ENCODE data around the gene SLC6A6.

SLC6A6 gene

DNA sequence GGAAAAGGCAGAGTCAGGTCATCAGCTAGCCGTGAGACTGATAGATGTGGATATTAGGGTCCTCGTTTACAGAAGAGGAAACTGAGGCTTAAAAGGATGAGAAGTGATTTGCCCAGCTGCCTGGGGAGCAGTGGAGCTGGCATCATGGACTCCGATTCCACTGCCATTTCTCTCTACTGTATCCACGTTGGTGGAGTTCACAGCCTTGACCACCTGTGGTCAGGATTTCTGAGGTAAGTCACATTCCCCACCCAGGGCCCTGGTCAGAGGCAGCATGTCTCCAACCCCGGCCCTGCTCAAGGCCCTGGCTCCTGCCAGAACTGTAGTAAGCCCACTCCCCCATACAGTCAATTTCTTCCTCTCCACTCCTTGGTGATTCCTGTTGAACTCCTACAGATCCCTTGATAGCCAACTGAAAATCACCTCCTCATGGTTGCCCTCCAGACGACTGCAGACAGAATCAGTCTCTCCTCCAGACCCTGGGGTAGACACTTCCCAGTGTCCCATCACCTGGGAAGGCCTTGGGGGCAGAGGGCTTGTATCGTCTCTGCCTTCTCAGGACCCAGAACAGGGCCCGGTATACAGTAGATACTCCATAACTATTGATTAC lies 41.2 kb upstream of the SLC6A6 start:
- DNase-seq (ENCODE audit: extremely low read depth, low read depth): no peak
- TF ChIP-seq, protein P1, sequence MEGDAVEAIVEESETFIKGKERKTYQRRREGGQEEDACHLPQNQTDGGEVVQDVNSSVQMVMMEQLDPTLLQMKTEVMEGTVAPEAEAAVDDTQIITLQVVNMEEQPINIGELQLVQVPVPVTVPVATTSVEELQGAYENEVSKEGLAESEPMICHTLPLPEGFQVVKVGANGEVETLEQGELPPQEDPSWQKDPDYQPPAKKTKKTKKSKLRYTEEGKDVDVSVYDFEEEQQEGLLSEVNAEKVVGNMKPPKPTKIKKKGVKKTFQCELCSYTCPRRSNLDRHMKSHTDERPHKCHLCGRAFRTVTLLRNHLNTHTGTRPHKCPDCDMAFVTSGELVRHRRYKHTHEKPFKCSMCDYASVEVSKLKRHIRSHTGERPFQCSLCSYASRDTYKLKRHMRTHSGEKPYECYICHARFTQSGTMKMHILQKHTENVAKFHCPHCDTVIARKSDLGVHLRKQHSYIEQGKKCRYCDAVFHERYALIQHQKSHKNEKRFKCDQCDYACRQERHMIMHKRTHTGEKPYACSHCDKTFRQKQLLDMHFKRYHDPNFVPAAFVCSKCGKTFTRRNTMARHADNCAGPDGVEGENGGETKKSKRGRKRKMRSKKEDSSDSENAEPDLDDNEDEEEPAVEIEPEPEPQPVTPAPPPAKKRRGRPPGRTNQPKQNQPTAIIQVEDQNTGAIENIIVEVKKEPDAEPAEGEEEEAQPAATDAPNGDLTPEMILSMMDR (IDR thresholded peaks at IDR 0.05; ENCODE audit: low read depth, low read length, missing control alignments): no peak
- H3K4me3 ChIP-seq (replicated peaks; ENCODE audit: low read depth, low read length): no peak overlapping the region

- no peak overlapping the region for H3K4me3 ChIP-seq (replicated peaks; ENCODE audit: low read depth, low read length)
- no peak for DNase-seq (ENCODE audit: extremely low read depth, low read depth)
- TF ChIP-seq, protein P1 (IDR thresholded peaks at IDR 0.05; ENCODE audit: low read depth, low read length, missing control alignments): no peak
These were observed 39.5 kb upstream of the SLC6A6 start for GRCh38 chr3:14362890-14363289.

GRCh38 chr3:14363379-14363778 lies 39.0 kb upstream of the SLC6A6 start:
- TF ChIP-seq, protein P1 (IDR thresholded peaks at IDR 0.05; ENCODE audit: low read depth, low read length, missing control alignments): no peak
- DNase-seq (ENCODE audit: extremely low read depth, low read depth): no peak
- no peak overlapping the region for H3K4me3 ChIP-seq (replicated peaks; ENCODE audit: low read depth, low read length)

DNA sequence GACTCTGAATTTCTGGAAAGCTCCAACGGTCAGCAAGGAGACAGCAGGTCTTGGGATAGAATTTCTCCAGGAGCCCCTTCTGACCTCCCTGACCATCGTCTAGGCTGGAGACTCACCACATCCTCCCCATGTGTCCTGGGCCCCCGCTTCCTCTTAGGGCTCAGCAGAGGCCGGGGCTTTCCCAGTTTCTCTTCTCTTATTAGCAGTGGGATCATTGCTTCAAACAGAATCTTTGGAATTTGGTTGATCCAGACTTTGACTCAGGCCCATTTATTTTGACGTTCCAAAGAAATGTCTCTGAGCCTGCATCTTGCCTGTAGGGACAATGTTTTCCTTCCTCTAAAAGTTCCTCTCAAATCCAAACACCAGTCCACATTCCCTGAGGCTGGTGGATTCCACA lies 38.4 kb upstream of the SLC6A6 start:
- DNase-seq (ENCODE audit: extremely low read depth, low read depth): no peak
- no peak overlapping the region for H3K4me3 ChIP-seq (replicated peaks; ENCODE audit: low read depth, low read length)
- TF ChIP-seq, protein P1 (IDR thresholded peaks at IDR 0.05; ENCODE audit: low read depth, low read length, missing control alignments): no peak

- TF ChIP-seq, protein P1 (IDR thresholded peaks at IDR 0.05; ENCODE audit: low read depth, low read length, missing control alignments): no peak
- no peak for DNase-seq (ENCODE audit: extremely low read depth, low read depth)
- no peak overlapping the region for H3K4me3 ChIP-seq (replicated peaks; ENCODE audit: low read depth, low read length)
These were observed 37.7 kb upstream of the SLC6A6 start for GRCh38 chr3:14364580-14365292.

- DNase-seq (ENCODE audit: extremely low read depth, low read depth): no peak
- H3K4me3 ChIP-seq (replicated peaks; ENCODE audit: low read depth, low read length): no peak overlapping the region
- TF ChIP-seq, protein P1 (IDR thresholded peaks at IDR 0.05; ENCODE audit: low read depth, low read length, missing control alignments): no peak
These were observed 36.2 kb upstream of the SLC6A6 start for GRCh38 chr3:14366248-14366647.
